ENCODE measurements around the gene METTL24.

DNA sequence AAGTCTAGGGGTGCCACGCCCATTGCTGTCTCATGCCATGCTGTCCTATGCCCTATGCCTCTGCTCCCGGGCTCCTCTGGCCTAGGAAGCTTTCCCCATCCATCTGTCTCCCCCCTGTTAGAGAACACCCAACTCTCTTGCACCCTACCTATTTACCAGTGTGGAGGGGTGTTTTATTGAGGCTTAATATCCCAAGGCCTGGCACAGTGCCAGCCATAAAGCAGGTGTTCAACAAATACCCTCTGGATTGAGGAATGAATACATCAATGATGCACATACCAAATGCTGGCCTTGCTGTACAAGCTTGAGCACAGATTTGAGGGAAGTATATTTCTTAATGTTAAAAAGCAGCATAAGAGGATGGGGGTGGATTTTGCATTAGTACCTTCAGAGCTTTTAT is 38.3 kb downstream of the METTL24 start:
- TF ChIP-seq, protein P1, sequence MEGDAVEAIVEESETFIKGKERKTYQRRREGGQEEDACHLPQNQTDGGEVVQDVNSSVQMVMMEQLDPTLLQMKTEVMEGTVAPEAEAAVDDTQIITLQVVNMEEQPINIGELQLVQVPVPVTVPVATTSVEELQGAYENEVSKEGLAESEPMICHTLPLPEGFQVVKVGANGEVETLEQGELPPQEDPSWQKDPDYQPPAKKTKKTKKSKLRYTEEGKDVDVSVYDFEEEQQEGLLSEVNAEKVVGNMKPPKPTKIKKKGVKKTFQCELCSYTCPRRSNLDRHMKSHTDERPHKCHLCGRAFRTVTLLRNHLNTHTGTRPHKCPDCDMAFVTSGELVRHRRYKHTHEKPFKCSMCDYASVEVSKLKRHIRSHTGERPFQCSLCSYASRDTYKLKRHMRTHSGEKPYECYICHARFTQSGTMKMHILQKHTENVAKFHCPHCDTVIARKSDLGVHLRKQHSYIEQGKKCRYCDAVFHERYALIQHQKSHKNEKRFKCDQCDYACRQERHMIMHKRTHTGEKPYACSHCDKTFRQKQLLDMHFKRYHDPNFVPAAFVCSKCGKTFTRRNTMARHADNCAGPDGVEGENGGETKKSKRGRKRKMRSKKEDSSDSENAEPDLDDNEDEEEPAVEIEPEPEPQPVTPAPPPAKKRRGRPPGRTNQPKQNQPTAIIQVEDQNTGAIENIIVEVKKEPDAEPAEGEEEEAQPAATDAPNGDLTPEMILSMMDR (conservative IDR thresholded peaks at IDR 0.05 in 1 of 2, IDR thresholded peaks at IDR 0.05 in 1 of 2; ENCODE audit: extremely low read depth in 1 of 2, insufficient read depth in 1 of 2, low read depth in 1 of 2, low read length in 2 of 2): no peak
- no peak for TF ChIP-seq EZH2 (IDR thresholded peaks at IDR 0.05; ENCODE audit: borderline replicate concordance, low read length)

Measured in mammary epithelial cell (primary cell).